ENCODE measurements around the gene UBE2R2. TPM values are rescaled to one million over a fixed set of nuclear protein-coding genes. Genes with fewer than 3 reads are reported as not detected.

UBE2R2 gene
- total RNA-seq, 1 experiment from 2014 or later, result 33.8 TPM

GRCh38 chr9:33894316-33894715 lies 77.4 kb downstream of the UBE2R2 start:
- H3K27ac Mint-ChIP-seq (ENCODE audit: low read depth, unreplicated experiment), result no peak overlapping the region
- H3K36me3 Mint-ChIP-seq (ENCODE audit: insufficient read depth, unreplicated experiment), result peaks cover 31% of the 10 kb centered on the region
- no peaks in the 10 kb centered on the region for H3K27me3 Mint-ChIP-seq (ENCODE audit: insufficient read depth, unreplicated experiment)
- no peak overlapping the region for H3K4me3 Mint-ChIP-seq (ENCODE audit: unreplicated experiment)
- no peaks in the 10 kb centered on the region for H3K4me1 Mint-ChIP-seq (ENCODE audit: insufficient read depth, unreplicated experiment)
- no TSS peak for BruUV-seq (replicated peaks)
- TF ChIP-seq CTCF (IDR thresholded peaks at IDR 0.05; ENCODE audit: unreplicated experiment), result no peak
- intact Hi-C loops (cut with micrococcal nuclease), result no loop called here
- DNase-seq (ENCODE audit: unreplicated experiment), result no peak
- POLR2A ChIA-PET, result interaction anchor here (0.5 to 0.9 kb wide), 5 partner anchors 11 to 103 kb away, joined by 3 to 7 read pairs (median 3); no protein-coding TSS in a partner anchor
- no peaks in the 10 kb centered on the region for H3K9me3 Mint-ChIP-seq (ENCODE audit: unreplicated experiment)
- CTCF ChIA-PET, result interaction anchor here (1.2 to 1.3 kb wide), 3 partner anchors 21 to 41 kb away, joined by 3 to 4 read pairs (median 4); no protein-coding TSS in a partner anchor

- H3K9me3 Mint-ChIP-seq (ENCODE audit: unreplicated experiment), result no peaks in the 10 kb centered on the region
- H3K27me3 Mint-ChIP-seq (ENCODE audit: insufficient read depth, unreplicated experiment), result no peaks in the 10 kb centered on the region
These were observed 86.3 kb downstream of the UBE2R2 start for GRCh38 chr9:33903157-33903780.

GRCh38 chr9:33905137-33905536 lies 88.2 kb downstream of the UBE2R2 start:
- no peak overlapping the region for H3K27ac Mint-ChIP-seq (ENCODE audit: low read depth, unreplicated experiment)

More at GRCh38 chr9:33903157-33903780, 86.3 kb downstream of the UBE2R2 start:
- POLR2A ChIA-PET, result interaction anchor here (0.7 to 1.4 kb wide), 3 partner anchors 8 to 17 kb away, joined by 3 to 5 read pairs (median 4); no protein-coding TSS in a partner anchor
- no peak for DNase-seq (ENCODE audit: unreplicated experiment)
- TF ChIP-seq CTCF (IDR thresholded peaks at IDR 0.05; ENCODE audit: unreplicated experiment), result no peak
- H3K4me1 Mint-ChIP-seq (ENCODE audit: insufficient read depth, unreplicated experiment), result peaks cover 6% of the 10 kb centered on the region
- intact Hi-C loops (cut with micrococcal nuclease), result no loop called here
- H3K4me3 Mint-ChIP-seq (ENCODE audit: unreplicated experiment), result no peak overlapping the region
- CTCF ChIA-PET, result interaction anchor here (1.0 kb wide), 1 partner anchor 89 kb away, joined by 5 read pairs; no protein-coding TSS in a partner anchor
- no peak overlapping the region for H3K27ac Mint-ChIP-seq (ENCODE audit: low read depth, unreplicated experiment)
- BruUV-seq (replicated peaks), result no TSS peak
- H3K36me3 Mint-ChIP-seq (ENCODE audit: insufficient read depth, unreplicated experiment), result peaks cover 62% of the 10 kb centered on the region

More at GRCh38 chr9:33905137-33905536, 88.2 kb downstream of the UBE2R2 start:
- no peak for DNase-seq (ENCODE audit: unreplicated experiment)
- peaks cover 49% of the 10 kb centered on the region for H3K36me3 Mint-ChIP-seq (ENCODE audit: insufficient read depth, unreplicated experiment)
- TF ChIP-seq CTCF (IDR thresholded peaks at IDR 0.05; ENCODE audit: unreplicated experiment), result no peak
- no peak overlapping the region for H3K4me3 Mint-ChIP-seq (ENCODE audit: unreplicated experiment)
- intact Hi-C loops (cut with micrococcal nuclease), result no loop called here
- H3K4me1 Mint-ChIP-seq (ENCODE audit: insufficient read depth, unreplicated experiment), result peaks cover 6% of the 10 kb centered on the region
- no peaks in the 10 kb centered on the region for H3K27me3 Mint-ChIP-seq (ENCODE audit: insufficient read depth, unreplicated experiment)
- POLR2A ChIA-PET, result interaction anchor here (1.5 to 1.9 kb wide), 3 partner anchors 9 to 24 kb away, joined by 4 to 6 read pairs (median 4); no protein-coding TSS in a partner anchor
- H3K9me3 Mint-ChIP-seq (ENCODE audit: unreplicated experiment), result no peaks in the 10 kb centered on the region
- CTCF ChIA-PET, result interaction anchor here (1.3 kb wide), 1 partner anchor 91 kb away, joined by 6 read pairs; no protein-coding TSS in a partner anchor
- BruUV-seq (replicated peaks), result no TSS peak

All from MCF 10A (cell line).